Tibial nerve (tissue), 4 donors: Measurements from ENCODE around the gene NLRP3.

Source experiments
- EP300 ChIP-seq, 2 donors: sonication (generic); formaldehyde crosslinking; IDR thresholded peaks; one replicate each; pipeline ENCODE4 v1.6.1; 2017; ENCODE audit warnings: antibody characterized with exemption in 2 of 2, mild to moderate bottlenecking in 1 of 2
- TF ChIP-seq, protein P1 (sequence below), 5 experiments: fragments of 200-600 bp in 3 of 5; fragments of 450-650 bp in 2 of 5; sonication (generic) in 3 of 5; IDR thresholded peaks; one replicate each; pipeline ENCODE4 v1.5.1; 2016 to 2019; ENCODE audit warnings: antibody characterized with exemption in 5 of 5, mild to moderate bottlenecking in 3 of 5, moderate library complexity in 2 of 5

DNA sequence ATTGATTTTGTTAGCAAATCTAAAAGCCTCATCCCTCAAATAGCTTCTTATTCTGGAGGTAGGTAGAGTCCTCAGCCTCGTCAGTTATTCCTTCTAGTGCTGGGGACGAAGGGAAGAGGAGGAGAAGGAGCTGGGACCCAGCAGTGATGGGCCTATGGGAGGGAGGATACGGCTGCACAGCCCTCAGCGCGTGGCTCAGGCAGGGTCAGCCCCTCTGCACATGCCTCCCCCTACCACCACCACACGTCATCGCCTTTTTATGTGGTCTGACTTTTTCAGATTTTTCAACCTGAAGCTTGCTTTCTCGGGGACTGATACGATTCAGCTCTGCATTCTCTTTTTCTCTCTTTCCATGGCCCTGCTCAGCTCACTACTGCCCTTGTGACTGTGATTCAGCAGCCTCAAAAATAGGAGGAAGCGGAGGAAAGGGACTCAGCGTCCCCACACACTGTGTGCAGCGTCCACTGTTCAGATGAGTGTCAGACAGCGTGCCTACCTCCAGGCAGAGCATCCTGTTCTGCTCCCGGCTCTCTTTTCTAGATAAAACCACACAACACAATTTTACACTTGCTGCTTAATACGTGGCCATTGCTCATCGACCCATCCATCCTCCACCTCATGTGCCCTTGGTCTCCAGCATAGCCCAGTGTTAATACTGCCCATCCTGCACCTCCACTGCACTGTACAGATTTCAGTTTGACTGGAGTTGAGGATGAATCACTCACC is 41.1 kb downstream of the NLRP3 start:
- TF ChIP-seq, protein P1, sequence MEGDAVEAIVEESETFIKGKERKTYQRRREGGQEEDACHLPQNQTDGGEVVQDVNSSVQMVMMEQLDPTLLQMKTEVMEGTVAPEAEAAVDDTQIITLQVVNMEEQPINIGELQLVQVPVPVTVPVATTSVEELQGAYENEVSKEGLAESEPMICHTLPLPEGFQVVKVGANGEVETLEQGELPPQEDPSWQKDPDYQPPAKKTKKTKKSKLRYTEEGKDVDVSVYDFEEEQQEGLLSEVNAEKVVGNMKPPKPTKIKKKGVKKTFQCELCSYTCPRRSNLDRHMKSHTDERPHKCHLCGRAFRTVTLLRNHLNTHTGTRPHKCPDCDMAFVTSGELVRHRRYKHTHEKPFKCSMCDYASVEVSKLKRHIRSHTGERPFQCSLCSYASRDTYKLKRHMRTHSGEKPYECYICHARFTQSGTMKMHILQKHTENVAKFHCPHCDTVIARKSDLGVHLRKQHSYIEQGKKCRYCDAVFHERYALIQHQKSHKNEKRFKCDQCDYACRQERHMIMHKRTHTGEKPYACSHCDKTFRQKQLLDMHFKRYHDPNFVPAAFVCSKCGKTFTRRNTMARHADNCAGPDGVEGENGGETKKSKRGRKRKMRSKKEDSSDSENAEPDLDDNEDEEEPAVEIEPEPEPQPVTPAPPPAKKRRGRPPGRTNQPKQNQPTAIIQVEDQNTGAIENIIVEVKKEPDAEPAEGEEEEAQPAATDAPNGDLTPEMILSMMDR (IDR thresholded peaks at IDR 0.05): no peak
- TF ChIP-seq EP300 (IDR thresholded peaks at IDR 0.05): no peak
